Trophoblast cell (in vitro differentiated cells and primary cell): ENCODE measurements around the gene TCERG1L.

Experiments
- DNase-seq, 2 donors: peaks; one replicate each; pipeline ENCODE4 v3.0.0-alpha.2; 2016
- H2AFZ ChIP-seq: 2 replicates; pipeline ENCODE4 v1.6.1; 2013; ENCODE audit warnings: low read length, moderate library complexity, mild to moderate bottlenecking; ENCODE audit not compliant: insufficient read depth, poor library complexity
- H2AK5ac ChIP-seq: 2 replicates; pipeline ENCODE4 v1.6.1; 2013; ENCODE audit warnings: mild to moderate bottlenecking, low read length
- H2BK120ac ChIP-seq: 2 replicates; pipeline ENCODE4 v1.6.1; 2013; ENCODE audit warnings: low read length, mild to moderate bottlenecking, moderate library complexity; ENCODE audit not compliant: insufficient read depth, poor library complexity
- H2BK12ac ChIP-seq: 2 replicates; pipeline ENCODE4 v1.6.1; 2013; ENCODE audit warnings: mild to moderate bottlenecking, low read length, moderate library complexity
- H2BK5ac ChIP-seq: 2 replicates; pipeline ENCODE4 v1.6.1; 2013; ENCODE audit warnings: low read length, low read depth, moderate library complexity, mild to moderate bottlenecking; ENCODE audit not compliant: poor library complexity
- H3K14ac ChIP-seq: 2 replicates; pipeline ENCODE4 v1.6.1; 2013; ENCODE audit warnings: mild to moderate bottlenecking, low read length
- H3K18ac ChIP-seq: 2 replicates; pipeline ENCODE4 v1.6.1; 2013; ENCODE audit warnings: mild to moderate bottlenecking, low read length
- H3K23ac ChIP-seq: 2 replicates; pipeline ENCODE4 v1.6.1; 2013; ENCODE audit warnings: low read length
- H3K27ac ChIP-seq: 2 replicates; pipeline ENCODE4 v1.5.1; 2013; ENCODE audit warnings: low read depth, mild to moderate bottlenecking, inconsistent platforms, low read length, moderate library complexity
- H3K27me3 ChIP-seq: 2 replicates; pipeline ENCODE4 v1.6.1; 2013; ENCODE audit warnings: inconsistent platforms, mild to moderate bottlenecking, low read length, moderate library complexity; ENCODE audit not compliant: insufficient read depth
- H3K36me3 ChIP-seq, 2 experiments: 1 replicate in 1 of 2; 2 replicates in 1 of 2; pipeline ENCODE4 v1.6.1; 2013; ENCODE audit warnings: low read length in 2 of 2, mild to moderate bottlenecking in 2 of 2, moderate library complexity in 1 of 2; ENCODE audit not compliant: insufficient read depth in 2 of 2, control insufficient read depth in 1 of 2
- H3K4ac ChIP-seq: 2 replicates; pipeline ENCODE4 v1.6.1; 2013; ENCODE audit warnings: low read depth, mild to moderate bottlenecking, low read length, moderate library complexity
- H3K4me1 ChIP-seq, 2 experiments: 1 replicate in 1 of 2; 2 replicates in 1 of 2; pipeline ENCODE4 v1.6.1; 2013; ENCODE audit warnings: low read length in 2 of 2, mild to moderate bottlenecking in 2 of 2, moderate library complexity in 1 of 2; ENCODE audit not compliant: insufficient read depth in 2 of 2, control insufficient read depth in 1 of 2
- H3K4me2 ChIP-seq: 2 replicates; pipeline ENCODE4 v1.6.1; 2013; ENCODE audit warnings: inconsistent platforms, mild to moderate bottlenecking, low read length, moderate library complexity
- H3K4me3 ChIP-seq: 2 replicates; pipeline ENCODE4 v1.5.1; 2013; ENCODE audit warnings: mild to moderate bottlenecking, low read depth, low read length, inconsistent platforms
- H3K79me1 ChIP-seq: one replicate; pipeline ENCODE4 v1.6.1; 2013; ENCODE audit warnings: low read length
- H3K79me2 ChIP-seq: 2 replicates; pipeline ENCODE4 v1.6.1; 2013; ENCODE audit warnings: low read length, mild to moderate bottlenecking; ENCODE audit not compliant: control insufficient read depth, insufficient read depth, poor library complexity
- H3K9ac ChIP-seq: 2 replicates; pipeline ENCODE4 v1.6.1; 2013; ENCODE audit warnings: mild to moderate bottlenecking, low read length
- H3K9me3 ChIP-seq: 2 replicates; pipeline ENCODE4 v1.6.1; 2013; ENCODE audit warnings: low read depth, mild to moderate bottlenecking, control low read depth, inconsistent platforms, low read length; ENCODE audit not compliant: insufficient read depth
- H4K12ac ChIP-seq: 2 replicates; pipeline ENCODE4 v1.6.1; 2013; ENCODE audit warnings: low read depth, mild to moderate bottlenecking, low read length, moderate library complexity
- H4K8ac ChIP-seq: 2 replicates; pipeline ENCODE4 v1.6.1; 2013; ENCODE audit warnings: low read depth, mild to moderate bottlenecking, low read length, moderate library complexity
- H4K91ac ChIP-seq: one replicate; pipeline ENCODE4 v1.6.1; 2013; ENCODE audit warnings: low read depth, mild to moderate bottlenecking, low read length, moderate library complexity
- WGBS: extraction: QIAGEN DNeasy Blood & Tissue Kit; methylation state at CpG from one replicate; pipeline ENCODE4 v1.1.7; 2013; ENCODE audit warnings: missing lambda C conversion rate; ENCODE audit not compliant: insufficient read length, insufficient coverage; ENCODE audit errors: extremely low coverage; 5-methylcytosine and 5-hydroxymethylcytosine counted together

The TCERG1L gene

DNA sequence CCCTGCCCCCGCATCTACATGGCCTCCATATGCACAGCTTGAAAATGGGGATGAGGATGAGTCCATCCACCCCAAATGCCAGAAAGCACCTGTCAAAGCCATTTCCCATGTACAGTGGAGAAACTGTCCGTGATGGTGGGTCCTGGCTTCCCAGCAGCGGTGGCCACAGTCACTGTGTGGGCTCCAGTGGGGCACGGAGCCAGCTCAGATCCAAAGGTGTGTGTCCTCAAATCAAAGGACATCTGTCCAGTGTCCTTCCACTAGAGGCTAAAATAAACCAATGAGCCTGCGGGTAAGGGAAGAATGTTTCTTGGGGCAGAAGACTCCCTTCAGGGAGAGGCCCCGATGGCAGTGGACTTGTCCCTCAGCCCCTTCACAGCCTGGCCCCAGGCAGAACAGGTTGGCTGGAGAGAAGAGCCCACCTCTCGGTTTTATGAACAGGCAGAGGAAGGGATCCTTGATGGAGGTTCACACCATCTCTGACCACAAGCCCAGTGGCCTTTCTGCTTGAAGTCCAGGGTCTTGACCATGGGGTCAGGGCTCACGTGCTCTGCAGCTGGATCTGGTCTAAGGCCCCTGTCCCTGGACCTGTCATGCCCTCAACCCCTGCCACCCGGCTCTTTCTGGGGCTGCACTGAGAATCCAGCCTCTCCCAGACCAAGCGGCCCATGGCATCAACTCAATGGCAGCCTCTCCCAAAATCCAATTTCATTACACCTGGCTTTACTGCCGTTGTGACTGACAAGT, 106.9 kb downstream of the TCERG1L start:
- Histone ChIP-seq H2AK5ac (no peak overlapping the region), H2BK12ac (no peak overlapping the region), H3K23ac (no peak overlapping the region), H3K18ac (no peak overlapping the region), H3K4me3 (no peak overlapping the region), H3K4me2 (no peak overlapping the region), H2BK5ac (no peak overlapping the region), H3K9ac (no peak overlapping the region), H2AFZ (no peak overlapping the region), H3K36me3 (peaks cover 0 to 6% of the 10 kb centered on the region in 2 experiments), H3K14ac (no peak overlapping the region), H3K27ac (no peak overlapping the region), H3K4me1 (no peaks in the 10 kb centered on the region), H3K4ac (no peak overlapping the region), H4K91ac (no peak overlapping the region), H4K12ac (no peak overlapping the region), H3K79me1 (no peaks in the 10 kb centered on the region), H2BK120ac (no peak overlapping the region), H3K79me2 (no peaks in the 10 kb centered on the region), H3K27me3 (no peaks in the 10 kb centered on the region), H3K9me3 (no peaks in the 10 kb centered on the region), H4K8ac (no peak overlapping the region)
- no CpG with 5 or more reads among the region's 11 CpGs for WGBS
- DNase-seq, result no peak

GRCh38 chr10:131203456-131204357, 107.8 kb downstream of the TCERG1L start:
- Histone ChIP-seq H3K4me2 (no peak overlapping the region), H3K27me3 (no peaks in the 10 kb centered on the region), H2AFZ (no peak overlapping the region), H3K27ac (no peak overlapping the region), H3K23ac (no peak overlapping the region), H4K8ac (no peak overlapping the region), H2BK5ac (no peak overlapping the region), H3K4me3 (no peak overlapping the region), H4K12ac (no peak overlapping the region), H4K91ac (no peak overlapping the region), H3K9me3 (no peaks in the 10 kb centered on the region), H2BK120ac (no peak overlapping the region), H3K4me1 (no peaks in the 10 kb centered on the region), H3K18ac (no peak overlapping the region), H2AK5ac (no peak overlapping the region), H3K4ac (no peak overlapping the region), H3K14ac (no peak overlapping the region), H3K79me1 (no peaks in the 10 kb centered on the region), H3K36me3 (peaks cover 0 to 6% of the 10 kb centered on the region in 2 experiments), H3K9ac (no peak overlapping the region), H3K79me2 (no peaks in the 10 kb centered on the region), H2BK12ac (no peak overlapping the region)
- no peak for DNase-seq
- WGBS, result no CpG with 5 or more reads among the region's 22 CpGs

DNA sequence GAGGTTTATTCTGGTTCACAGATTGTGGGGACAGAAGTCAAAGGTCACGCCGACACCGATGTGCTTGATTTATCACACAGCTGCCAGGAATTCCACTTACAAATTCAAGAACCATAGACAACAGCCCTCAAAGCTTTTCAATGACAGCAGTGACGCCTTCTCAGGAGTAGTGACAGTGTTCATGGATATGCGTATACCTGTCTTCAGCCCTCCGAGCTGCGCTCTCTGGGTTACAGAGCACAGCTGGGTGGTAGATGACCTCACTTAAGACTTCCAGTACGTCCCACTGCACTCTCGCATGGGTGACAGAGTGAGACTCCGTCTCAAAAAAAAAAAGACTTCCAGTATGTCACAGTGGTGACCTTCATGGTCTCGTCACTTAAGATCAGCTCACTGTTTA, 108.5 kb downstream of the TCERG1L start:
- no peak overlapping the region for H4K12ac ChIP-seq
- no peak overlapping the region for H3K14ac ChIP-seq
- WGBS, result no CpG with 5 or more reads among the region's 11 CpGs
- H4K8ac ChIP-seq, result no peak overlapping the region
- no peak overlapping the region for H4K91ac ChIP-seq
- H3K18ac ChIP-seq, result no peak overlapping the region
- H3K79me1 ChIP-seq, result no peaks in the 10 kb centered on the region
- no peak overlapping the region for H3K27ac ChIP-seq
- H3K79me2 ChIP-seq, result no peaks in the 10 kb centered on the region
- H3K4me2 ChIP-seq, result no peak overlapping the region
- no peak for DNase-seq
- no peak overlapping the region for H3K4me3 ChIP-seq
- H3K36me3 ChIP-seq, result peaks cover 0 to 6% of the 10 kb centered on the region in 2 experiments
- H2BK120ac ChIP-seq, result no peak overlapping the region
- no peak overlapping the region for H3K9ac ChIP-seq
- no peak overlapping the region for H2AFZ ChIP-seq
- H3K9me3 ChIP-seq, result no peaks in the 10 kb centered on the region
- no peak overlapping the region for H2BK12ac ChIP-seq
- no peaks in the 10 kb centered on the region for H3K27me3 ChIP-seq
- H3K4me1 ChIP-seq, result no peaks in the 10 kb centered on the region
- H2BK5ac ChIP-seq, result no peak overlapping the region
- H3K4ac ChIP-seq, result no peak overlapping the region
- H3K23ac ChIP-seq, result no peak overlapping the region
- H2AK5ac ChIP-seq, result no peak overlapping the region

DNA sequence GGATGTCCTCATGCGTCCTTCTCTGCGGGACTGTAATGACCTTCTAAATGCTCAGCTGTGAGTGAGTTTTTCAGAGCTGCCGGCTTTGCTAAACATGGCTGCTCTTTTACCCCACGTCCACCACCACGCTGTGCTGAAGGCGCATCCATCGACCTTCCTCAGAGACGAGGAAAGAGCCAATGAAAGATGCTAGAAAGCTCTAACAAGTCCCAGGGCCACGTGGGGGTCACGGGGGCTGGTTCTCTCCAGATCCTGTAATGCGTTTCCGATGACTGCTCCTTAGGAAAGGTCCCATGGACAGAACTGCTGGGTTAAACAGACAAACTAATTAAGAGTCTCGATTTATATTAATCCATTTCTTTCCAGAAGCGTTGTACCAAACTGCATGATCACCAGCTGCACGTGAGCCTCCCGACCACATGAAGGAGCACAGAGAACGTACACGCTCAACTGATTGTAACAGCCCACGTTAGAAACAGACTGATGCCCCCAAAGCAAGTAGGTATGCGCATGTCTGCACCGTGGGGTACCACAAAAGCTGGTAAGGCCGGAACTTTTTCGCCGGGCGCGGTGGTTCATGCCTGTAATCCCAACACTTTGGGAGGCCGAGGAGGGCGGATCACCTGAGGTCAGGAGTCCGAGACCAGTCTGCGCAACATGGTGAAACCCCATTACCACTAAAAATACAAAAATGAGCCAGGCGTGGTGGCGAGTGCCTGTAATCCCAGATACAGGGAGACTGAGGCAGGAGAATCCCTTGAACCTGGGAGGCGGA, 109.6 kb downstream of the TCERG1L start:
- H3K4me3 ChIP-seq, result no peak overlapping the region
- H4K12ac ChIP-seq, result no peak overlapping the region

More for the DNA sequence above, 109.6 kb downstream of the TCERG1L start:
- H3K18ac ChIP-seq, result no peak overlapping the region
- no peak overlapping the region for H3K9ac ChIP-seq
- H3K27ac ChIP-seq, result no peak overlapping the region
- H2BK12ac ChIP-seq, result no peak overlapping the region
- no peak overlapping the region for H3K4me2 ChIP-seq
- H3K9me3 ChIP-seq, result no peaks in the 10 kb centered on the region
- DNase-seq, result no peak
- H3K23ac ChIP-seq, result no peak overlapping the region
- H3K79me2 ChIP-seq, result no peaks in the 10 kb centered on the region
- H3K4me1 ChIP-seq, result no peaks in the 10 kb centered on the region
- no peak overlapping the region for H2AFZ ChIP-seq
- H2BK120ac ChIP-seq, result no peak overlapping the region
- no peak overlapping the region for H4K91ac ChIP-seq
- no CpG with 5 or more reads among the region's 33 CpGs for WGBS
- no peaks in the 10 kb centered on the region for H3K79me1 ChIP-seq
- no peak overlapping the region for H3K4ac ChIP-seq
- H2BK5ac ChIP-seq, result no peak overlapping the region
- H4K8ac ChIP-seq, result no peak overlapping the region
- H2AK5ac ChIP-seq, result no peak overlapping the region
- peaks cover 0 to 3% of the 10 kb centered on the region in 2 experiments for H3K36me3 ChIP-seq
- no peak overlapping the region for H3K14ac ChIP-seq
- H3K27me3 ChIP-seq, result no peaks in the 10 kb centered on the region
